ENCODE results near the gene SYCP2L.

DNA sequence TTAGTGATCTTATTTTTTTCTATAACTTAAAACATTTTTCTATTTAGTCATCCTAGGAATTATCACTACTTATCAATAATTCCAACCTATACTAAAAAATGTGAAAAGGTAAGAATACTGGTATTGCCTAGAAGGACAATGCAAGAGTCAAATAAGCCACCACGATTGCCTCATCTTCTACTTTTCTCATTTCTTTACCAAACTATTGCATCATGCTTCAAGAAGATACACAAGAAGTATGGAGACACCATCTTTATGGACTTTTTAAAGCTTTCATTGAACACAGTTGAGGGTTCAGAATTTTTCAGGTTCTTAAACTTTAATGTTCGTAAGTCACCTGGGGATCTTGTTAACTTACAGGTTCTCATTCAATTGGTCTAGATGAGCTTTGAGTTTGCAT, 131.4 kb downstream of the SYCP2L start:
- TF ChIP-seq EZH2 (IDR thresholded peaks at IDR 0.05; ENCODE audit: low read depth, unreplicated experiment): no peak
- no peak for TF ChIP-seq POLR2AphosphoS5 (IDR thresholded peaks at IDR 0.05; ENCODE audit: low read depth)
- no peak for TF ChIP-seq CTCF (conservative IDR thresholded peaks at IDR 0.05; ENCODE audit: low read depth in 2 of 2)
